Stimulated activated naive CD4-positive, alpha-beta T cell (primary cell): ENCODE data around the gene TMEM247.

ENCODE experiments used
- DNase-seq, 6 experiments: peaks; one replicate each; lab custom pipeline; 2025; lab: John Stamatoyannopoulos, UW

The TMEM247 gene

DNA sequence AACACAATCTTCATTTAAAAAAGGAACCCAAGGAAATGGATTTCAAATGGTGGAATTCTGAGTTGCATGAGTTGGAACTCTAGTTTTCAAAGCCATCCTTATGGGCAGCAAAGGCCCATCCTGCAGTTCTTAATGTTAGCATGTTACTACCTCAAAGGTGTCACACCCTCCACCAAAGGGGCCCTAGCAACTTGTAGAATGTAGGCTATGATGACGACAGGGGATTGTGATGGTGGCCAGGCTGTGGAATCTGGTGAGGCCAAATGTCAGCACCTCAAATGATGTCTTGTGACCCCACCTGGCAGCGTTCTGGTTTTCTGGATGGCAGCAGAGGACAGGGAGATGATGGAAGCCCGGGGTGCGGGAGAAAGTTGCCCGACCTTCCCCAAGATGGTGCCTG lies at the start of gene TMEM247:
Gene TMEM247 (plus strand): TSS at position 301 of the 400 bp plus-strand sequence.
- DNase-seq, result no peak

DNA sequence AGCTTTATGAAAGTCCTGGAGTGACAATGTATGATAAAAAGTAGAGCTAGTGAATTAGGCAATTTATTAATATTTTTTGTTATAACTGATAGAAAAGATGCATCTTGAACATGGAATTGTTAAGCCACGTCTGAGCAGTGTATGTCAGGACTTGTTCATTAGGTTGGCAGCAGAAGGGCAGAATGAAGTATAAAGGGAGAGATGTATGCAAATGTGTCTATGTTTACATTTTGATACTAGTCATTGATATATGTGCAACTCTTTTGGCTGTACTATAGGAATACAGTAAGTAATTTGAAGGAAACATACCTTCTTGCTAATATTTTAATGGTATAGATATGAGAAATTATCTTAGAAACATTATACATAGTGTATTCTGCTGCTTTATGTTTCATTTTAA lies 49.0 kb upstream of the TMEM247 start:
- DNase-seq, result no peak

DNA sequence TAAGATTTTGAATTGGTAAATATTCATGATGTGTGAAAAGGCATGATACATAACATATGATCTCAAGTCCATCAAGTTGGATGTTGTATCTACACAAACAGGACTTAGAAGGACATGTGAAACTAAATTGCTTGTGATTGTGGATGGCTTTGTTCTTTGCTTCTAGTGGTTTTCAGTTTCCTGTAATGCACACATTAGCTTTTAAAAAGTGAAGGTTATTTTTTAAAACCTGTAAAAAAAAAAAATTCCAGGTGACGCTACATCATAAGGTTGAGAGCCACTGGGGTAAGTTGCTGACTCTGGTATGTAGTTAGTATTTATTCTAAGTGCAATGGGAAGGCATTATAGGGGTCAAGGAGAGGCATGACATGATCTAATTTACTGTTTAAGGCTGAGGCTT lies 48.4 kb upstream of the TMEM247 start:
- DNase-seq, result no peak

DNA sequence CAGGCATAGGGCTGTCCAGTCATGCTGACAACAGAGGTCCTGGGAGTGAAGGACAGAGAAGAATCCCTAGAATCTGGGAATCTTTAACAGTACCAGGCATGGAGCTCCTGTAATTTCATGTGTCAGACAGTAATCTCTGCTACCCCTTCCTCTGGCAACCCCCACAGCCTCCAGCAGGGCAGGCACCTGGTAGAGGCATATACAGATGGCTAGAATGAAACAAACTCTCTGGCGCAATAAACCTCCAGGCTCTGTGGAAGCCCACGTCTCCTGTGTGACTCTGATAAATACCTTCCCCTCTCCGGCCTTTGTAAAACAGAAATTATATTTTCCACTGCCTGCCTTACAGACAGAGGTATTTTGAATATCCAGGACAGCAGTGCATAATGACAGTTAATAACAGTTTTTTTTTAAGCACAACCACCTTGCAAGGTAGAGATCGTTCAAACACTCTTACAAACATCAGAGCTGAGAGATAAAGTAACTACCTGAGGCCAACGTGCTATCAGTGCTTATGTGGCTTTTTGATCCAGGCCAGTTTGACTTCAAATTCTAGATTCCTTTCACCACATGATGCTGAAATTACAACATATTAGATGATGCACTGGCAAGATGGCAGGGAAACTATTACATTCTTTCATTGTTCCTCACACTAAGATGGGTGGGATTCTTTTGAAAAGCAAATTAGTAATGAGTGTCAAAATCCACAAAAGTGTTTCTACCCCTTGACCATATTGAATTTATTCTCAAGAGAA lies 47.7 kb upstream of the TMEM247 start:
- DNase-seq, result no peak

DNA sequence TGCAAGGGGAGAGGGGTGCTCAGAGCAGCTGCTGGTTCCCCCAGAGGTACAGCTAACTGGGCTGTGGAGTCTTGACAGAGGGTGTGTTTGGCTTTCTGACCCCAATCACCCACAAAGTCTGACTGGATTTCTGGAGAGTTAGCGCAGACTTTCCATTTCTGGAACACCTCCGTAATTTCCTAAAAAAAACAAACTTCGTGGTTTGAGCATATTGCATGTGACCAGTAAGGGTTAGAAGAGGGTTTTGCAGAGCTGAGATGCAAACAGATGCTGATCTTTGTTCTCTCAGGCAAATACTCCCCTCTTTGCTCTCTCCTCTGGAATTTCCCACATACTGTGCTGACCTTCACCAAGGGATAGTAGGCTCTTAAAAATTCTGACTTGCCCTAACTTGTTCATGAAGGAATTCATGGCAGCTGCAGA lies 44.5 kb upstream of the TMEM247 start:
- no peak for DNase-seq

DNA sequence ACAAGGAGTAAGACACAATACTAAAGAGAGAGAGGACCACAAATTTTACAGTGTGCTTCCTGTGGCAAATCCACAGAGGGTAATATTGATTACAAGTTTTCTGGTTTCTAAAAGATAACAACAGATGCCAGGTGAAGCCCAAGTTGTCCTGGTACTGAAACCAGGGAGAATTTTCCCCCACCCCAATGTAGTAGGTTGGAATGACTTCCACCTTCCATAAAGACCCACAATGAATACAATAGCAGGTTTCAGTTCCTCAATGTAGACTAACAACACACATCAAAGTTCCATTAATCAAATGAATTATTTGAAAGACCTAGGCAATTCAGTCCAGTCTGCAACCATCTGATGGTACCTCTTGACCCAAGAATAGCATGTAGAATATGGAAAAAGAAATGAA lies 44.0 kb upstream of the TMEM247 start:
- no peak for DNase-seq

DNA sequence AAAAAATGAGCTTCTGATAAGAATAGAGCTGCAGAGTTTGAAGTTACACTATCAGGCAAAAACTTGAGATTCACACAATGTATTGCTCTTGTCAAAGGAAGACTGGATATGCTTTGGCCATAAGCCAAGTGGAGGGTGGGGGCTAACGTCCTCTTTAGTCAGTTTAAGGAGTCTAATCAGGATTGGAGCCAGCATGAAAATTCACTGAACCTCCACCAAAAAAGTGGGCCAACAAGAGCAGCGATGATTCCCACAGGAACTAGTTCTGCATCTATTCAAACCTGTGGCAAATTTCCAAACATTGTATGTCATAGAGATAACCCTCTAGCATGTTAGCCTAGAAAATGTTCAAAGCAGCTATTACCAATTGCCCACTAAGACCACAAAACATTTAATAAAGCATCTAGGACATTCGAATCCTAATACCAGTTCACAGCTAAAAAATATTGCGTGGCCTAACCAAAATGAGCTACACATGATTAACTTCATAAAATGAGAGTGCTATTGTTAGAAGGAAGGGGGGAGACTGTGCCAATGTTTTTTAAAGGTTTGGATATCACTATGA lies 43.5 kb upstream of the TMEM247 start:
- no peak for DNase-seq

DNA sequence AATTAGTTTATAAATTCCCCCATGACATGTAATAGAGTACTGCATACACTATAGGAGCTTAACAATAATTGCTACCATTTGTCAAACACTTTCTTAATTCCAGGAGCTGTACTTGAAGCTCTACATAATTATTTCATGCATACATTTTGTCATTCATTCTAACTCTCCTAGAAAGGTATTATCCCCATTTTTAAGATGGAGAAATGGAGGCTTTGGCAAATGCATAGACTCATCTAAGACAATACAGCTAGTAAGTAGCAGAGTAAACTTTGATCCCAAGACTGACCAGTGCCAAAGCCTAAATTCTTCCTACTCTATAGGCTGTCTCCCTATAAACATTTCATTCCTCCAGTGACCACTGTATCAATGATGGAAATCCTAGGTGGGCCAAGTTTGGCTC lies 42.6 kb upstream of the TMEM247 start:
- no peak for DNase-seq

DNA sequence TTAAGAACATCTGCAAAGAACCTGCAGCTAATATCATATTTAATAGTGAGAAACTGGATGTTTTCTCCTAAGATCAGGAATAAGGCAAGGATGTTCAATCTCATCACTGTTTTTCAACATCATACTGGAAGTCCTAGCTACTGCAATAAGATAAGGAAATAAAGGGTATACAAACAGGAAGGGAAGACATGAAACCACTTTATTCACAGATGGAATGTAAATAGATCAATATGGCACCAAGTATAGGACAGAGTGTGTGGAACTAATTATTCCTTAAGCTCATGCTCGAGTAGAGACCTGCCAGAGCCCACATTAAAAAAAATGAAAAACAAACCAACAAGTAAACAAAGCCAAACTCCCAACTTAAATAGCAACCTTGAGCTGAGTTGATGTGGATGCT lies 41.3 kb upstream of the TMEM247 start:
- DNase-seq, result no peak

DNA sequence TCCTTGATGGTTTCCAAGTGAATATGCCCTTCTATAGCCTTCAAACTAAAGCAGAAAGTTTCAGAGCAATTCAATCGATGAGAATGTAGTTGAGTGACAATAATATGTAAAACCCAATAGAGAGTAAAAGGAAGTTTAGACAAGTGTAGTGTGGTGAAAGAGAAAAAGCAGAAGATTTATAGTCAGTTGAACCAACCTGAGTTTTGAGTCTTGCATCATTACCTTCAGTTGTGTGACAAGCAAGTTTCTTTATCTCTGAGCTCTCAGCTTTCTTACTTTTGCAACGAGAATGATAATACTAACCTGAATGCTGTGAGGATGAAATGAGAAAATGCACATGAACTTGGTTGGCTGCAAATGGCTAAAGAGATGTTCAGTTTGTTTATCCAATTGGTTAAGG lies 40.6 kb upstream of the TMEM247 start:
- DNase-seq, result no peak

DNA sequence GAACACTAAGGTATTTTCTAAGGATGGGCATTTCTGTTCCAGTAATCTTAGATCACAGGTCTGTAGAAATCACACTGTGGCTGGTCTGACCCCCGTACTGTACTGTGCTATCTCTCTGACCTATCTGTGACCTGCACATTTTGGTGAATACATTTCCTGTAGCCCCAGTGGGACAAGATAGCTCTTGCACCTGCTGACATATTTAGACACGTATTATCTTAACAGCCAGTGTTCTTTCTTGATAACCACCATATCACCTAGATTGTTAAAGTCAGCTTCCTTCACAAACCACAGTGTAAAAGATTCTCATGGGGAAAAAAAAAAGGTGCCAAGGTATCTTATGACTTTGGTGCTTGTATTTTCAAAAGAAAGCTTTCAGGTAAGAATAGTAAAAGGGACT lies 39.8 kb upstream of the TMEM247 start:
- peak in 3 of 6 experiments; percentile 5 for DNase-seq

DNA sequence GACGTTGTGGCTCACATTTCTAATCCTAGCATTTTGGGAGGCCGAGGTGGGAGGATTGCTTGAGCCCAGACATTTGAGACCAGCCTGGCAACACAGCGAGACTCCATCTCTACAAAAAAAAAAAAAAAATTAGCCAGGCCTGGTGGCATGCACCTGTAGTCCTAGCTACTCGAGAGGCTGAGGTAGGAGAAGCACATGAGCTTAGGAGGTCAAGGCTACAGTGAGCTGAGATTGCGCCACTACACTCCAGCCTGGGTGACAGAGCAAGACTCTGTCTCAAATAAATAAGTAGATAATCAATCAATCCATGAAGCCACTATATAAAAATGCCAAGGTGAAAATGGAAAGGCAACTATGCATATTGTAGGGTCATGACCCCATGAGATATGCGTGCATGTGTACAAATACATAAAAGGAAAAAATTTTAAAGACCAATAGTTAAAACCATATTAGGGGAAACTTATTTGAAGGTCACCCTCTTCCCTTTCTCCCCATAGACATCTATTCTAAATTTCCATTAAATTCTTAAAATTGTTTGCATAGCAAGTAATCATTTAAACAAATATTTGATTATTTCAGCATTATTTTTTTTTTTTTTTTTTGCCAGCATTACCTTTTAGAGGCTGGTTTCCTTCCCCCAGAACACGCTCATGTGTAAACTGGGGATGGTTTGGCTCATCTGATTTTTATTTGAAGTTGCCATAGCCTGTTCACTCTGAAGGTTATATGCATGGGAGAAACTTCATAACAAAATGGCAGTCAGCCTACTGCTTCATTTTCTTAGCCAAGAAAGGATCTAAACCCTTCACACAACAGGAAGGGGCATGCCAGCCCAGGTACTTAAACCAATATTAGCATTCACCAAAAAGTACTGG lies 37.3 kb upstream of the TMEM247 start:
- DNase-seq, result no peak

DNA sequence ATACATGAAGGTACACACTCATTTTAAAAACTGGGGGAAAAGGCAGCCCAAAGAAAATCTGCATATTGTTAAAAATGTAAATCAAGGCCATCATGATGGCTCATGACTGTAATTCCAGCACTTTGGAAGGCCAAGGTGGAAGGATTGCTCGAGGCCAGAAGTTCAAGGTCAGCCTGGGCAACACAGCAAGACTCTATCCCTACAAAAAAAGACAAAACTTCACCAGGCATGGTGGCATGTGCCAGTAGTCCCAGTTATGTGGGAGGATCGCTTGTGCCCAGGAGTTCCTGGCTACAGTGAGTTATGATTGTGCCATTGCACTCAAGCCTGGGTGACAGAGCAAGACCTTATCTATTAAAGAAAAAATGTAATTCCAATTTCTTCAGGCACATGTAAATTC lies 34.6 kb upstream of the TMEM247 start:
- DNase-seq, result no peak

DNA sequence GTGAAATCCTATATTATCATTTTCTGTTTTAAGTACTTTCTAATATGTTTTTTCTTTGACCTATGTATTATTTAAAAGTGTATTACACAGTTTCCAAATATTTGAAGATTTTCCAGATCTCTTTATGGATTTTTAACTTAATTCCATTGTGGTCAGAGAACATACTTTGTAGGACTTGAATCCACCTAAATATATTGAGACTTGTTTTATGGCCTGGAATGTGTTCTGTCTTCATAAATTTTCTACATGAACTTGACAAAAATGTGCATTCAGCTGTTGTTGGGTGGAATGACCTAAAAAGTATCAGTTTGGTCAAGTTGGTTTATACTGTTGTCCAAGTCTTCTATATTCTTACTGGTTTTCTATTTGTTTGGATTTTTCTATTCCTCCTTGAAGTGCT lies 33.8 kb upstream of the TMEM247 start:
- DNase-seq, result no peak

DNA sequence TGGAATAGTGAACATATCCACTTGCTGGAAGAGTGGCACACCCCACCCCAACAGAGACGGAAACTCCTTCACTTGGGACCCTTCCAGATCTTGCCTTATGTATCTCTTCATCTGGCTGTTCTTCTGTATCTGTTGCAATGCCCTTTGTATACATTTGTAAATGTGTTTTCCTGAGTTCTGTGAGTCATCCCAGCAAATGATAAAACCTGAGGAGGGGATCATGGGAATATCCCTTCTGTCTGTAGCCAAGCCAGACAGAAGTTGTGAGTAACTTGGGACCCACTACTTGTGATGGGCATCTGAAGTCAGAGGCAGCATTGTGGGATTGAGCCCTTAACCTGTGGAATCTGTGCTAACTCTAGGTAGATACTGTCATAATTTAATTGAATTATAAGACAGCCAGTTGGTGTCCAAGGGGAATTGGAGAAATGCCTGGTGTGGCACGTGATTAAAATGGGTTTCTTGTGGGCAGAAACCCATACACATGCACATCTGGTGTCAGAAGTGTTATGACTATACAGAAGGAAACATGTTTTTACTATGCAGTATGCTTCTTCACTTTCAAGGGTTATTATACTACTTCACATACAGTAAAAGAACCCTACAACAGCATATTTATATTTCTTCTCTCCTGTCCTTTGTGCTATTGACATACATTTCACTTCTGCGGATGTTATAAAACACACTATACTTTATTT lies 32.3 kb upstream of the TMEM247 start:
- no peak for DNase-seq

DNA sequence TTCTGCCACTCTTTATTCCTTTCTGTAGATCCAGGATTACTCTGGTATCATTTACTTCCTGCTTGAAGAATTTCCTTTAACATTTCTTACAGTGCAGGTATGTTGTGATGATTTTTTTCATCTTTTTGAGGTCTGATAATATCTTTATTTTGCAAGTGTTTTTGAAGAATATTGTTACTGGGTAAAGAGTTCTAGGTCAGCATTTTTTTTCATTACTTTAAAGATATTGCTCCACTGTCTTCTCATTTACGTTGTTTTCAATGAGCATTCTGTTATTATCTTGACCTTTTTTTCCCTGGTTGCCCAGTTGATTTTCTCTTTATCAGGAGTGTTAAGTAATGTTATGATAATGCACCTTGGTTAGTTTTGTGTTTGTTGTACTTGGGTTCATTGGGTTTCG lies 31.7 kb upstream of the TMEM247 start:
- no peak for DNase-seq

DNA sequence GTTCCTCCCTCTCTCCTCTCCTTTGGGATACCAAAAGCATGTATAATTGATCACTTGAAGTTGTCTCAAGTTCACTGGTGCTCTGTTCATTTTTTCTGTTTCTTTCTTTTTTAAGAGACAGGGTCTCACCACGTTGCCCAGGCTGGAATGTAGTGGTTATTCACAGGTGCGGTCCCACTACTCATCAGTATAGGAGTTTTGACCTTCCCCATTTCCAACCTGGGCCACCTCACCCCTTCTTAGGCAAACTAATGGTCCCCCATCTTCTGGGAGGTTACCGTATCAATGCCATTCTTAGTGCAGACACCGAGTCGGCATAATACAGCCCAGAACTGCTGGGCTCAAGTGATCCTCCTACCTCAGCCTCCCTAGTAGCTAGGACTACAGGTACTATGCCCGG lies 31.3 kb upstream of the TMEM247 start:
- DNase-seq, result no peak

DNA sequence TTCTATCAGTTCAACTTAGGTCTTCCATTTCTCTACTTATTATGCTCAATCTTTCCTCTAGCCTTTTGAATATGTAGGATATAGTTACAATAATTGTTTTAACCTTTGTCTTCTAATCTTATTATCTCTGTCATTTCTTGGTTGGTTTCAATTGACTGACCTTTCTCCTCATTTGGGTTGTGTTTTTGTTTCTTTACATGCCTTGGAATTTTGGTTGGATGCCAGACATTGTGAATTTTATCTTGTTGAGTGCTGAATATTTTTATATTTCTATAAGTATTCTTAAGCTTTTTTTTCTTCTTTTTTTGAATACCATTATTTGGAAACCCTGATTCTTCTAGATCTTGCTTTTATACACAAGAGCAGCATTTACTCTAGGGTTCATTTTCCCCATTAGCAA lies 30.7 kb upstream of the TMEM247 start:
- no peak for DNase-seq

DNA sequence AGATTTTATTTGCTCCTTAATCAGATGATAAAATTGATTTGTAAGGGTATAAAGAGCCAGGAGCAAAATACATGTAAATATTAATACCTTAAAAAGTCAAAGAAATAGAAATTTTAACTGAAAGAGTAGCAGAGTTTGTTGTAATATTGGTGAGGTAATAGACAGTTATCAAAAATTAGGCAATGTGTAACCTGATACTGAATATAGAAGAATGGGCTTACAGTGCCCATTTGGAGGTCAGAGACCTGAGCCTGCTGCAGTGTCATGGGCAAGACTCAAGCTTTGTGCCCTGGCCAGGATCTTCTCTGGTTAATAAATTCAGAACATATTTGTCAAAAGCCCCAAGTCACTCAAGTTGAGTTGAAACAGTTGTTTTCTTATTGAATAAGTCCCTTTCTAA lies 29.7 kb upstream of the TMEM247 start:
- no peak for DNase-seq

DNA sequence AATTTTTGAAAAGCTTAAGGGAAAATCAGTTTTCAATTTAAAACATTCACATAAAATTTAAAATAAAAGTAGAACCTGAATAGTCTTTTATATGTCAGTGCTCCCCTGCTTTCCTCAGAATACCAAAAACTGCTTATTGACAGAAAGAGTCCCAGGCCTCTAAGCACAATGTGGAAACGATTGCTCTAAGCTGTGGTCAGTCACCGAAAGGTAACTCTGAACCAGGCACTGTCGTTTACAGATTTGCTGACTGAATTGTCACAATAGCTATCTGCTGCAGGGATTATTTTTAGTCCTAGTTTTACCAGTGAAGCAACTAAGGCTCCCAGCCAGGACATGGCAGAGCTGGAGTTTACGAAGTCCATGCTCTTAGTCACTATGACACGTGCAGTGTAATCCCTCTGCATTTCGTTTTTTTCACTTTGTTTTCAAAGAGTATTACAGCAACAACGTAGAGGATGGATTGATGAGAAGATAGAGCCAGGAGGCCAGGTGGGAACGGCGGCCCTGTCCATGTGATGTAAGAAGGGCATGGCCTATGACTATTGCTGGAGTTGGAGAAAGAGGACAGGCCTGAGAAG lies 28.1 kb upstream of the TMEM247 start:
- no peak for DNase-seq

DNA sequence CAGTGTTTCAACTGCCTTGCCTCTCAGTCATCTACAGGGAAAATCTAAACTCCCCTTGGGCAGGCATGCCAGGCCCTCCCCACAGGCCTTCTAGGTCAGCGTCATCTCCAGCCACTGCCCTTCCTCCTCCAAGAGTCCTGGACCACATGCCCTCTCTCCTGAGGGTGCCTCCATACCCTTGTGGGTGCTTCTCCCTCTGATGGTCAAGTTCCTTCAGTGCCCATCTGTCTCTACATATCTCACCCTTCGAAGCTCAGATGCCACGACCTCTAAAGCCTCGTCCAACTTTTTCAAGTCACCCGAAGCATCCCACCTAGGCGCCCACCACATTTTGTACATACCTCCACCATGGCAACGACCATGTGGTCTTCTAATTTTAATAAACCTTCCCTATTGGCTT lies 22.6 kb upstream of the TMEM247 start:
- DNase-seq, result no peak
